HG03442 (cell line): ENCODE results near the gene UBA52.
A peak's percentile ranks its signal among the peaks of the same experiment; 100 is the strongest.
"Not testable (repeated sequence)": the region's sequence is repeated elsewhere in the genome, so short reads cannot be mapped to it uniquely, and the experiment has no call there.

Source experiments
- ATAC-seq: cut with Tn5 transposase; IDR thresholded peaks from one replicate; pipeline ENCODE4 v1.9.1; 2021; ENCODE audit warnings: mild to moderate bottlenecking, moderate library complexity; ENCODE audit not compliant: unreplicated experiment

The UBA52 gene

GRCh38 chr19:18571564-18572344 lies at the start of gene UBA52:
TSS of gene UBA52 (plus strand) at chr19:18571857. CDS start at chr19:18573301, 1,444 bp downstream.
- peak; percentile 89 for ATAC-seq

- peak; percentile 80 for ATAC-seq
Measured at GRCh38 chr19:18522124-18522861, 49.4 kb upstream of the UBA52 start.

GRCh38 chr19:18522862-18523440 lies 48.7 kb upstream of the UBA52 start:
- ATAC-seq: not testable (repeated sequence)

GRCh38 chr19:18523841-18524240 lies 47.8 kb upstream of the UBA52 start:
- ATAC-seq: no peak

- no peak for ATAC-seq
Measured at GRCh38 chr19:18526316-18526715, 45.3 kb upstream of the UBA52 start.

- ATAC-seq: no peak
Measured at GRCh38 chr19:18529782-18530181, 41.9 kb upstream of the UBA52 start.

GRCh38 chr19:18531485-18531884 lies 40.2 kb upstream of the UBA52 start:
- ATAC-seq: no peak

GRCh38 chr19:18532168-18532890 lies 39.3 kb upstream of the UBA52 start:
- no peak for ATAC-seq

- ATAC-seq: no peak
Measured at GRCh38 chr19:18533058-18533457, 38.6 kb upstream of the UBA52 start.

GRCh38 chr19:18536475-18536874 lies 35.2 kb upstream of the UBA52 start:
- no peak for ATAC-seq

GRCh38 chr19:18537431-18537830 lies 34.2 kb upstream of the UBA52 start:
- ATAC-seq: no peak

GRCh38 chr19:18538115-18538514 lies 33.5 kb upstream of the UBA52 start:
- no peak for ATAC-seq

GRCh38 chr19:18539372-18539771 lies 32.3 kb upstream of the UBA52 start:
- ATAC-seq: no peak

- ATAC-seq: not testable (repeated sequence)
Measured at GRCh38 chr19:18540200-18540599, 31.5 kb upstream of the UBA52 start.

GRCh38 chr19:18541258-18541991 lies 30.2 kb upstream of the UBA52 start:
- no peak for ATAC-seq

- no peak for ATAC-seq
Measured at GRCh38 chr19:18541992-18542940, 29.4 kb upstream of the UBA52 start.

- ATAC-seq: peak; percentile 92
Measured at GRCh38 chr19:18542941-18543813, 28.5 kb upstream of the UBA52 start, which contains the start of gene FKBP8. TSS of gene FKBP8 (minus strand) at chr19:18543573. CDS start at chr19:18541970, 1,603 bp downstream.

GRCh38 chr19:18543814-18544475 lies 27.7 kb upstream of the UBA52 start:
- peak; percentile 53 for ATAC-seq
